Dedifferentiated amniotic fluid mesenchymal stem cell (primary cell): ENCODE data around the gene TPRG1L.
"Not testable (repeated sequence)": the region's sequence is repeated elsewhere in the genome, so short reads cannot be mapped to it uniquely, and the experiment has no call there.

Experiments
- DNase-seq: peaks from one replicate; pipeline ENCODE4 v3.0.0-alpha.2; 2016; ENCODE audit errors: extremely low spot score

Gene TPRG1L

GRCh38 chr1:3624200-3625136 is at the start of gene TPRG1L:
Gene TPRG1L (plus strand): TSS chr1:3625015. CDS start chr1:3625073, 58 bp downstream.
- DNase-seq: peak; percentile 97

- not testable (repeated sequence) for DNase-seq
These were observed 49.3 kb upstream of the TPRG1L start for GRCh38 chr1:3575515-3575914.

- no peak for DNase-seq
These were observed 48.8 kb upstream of the TPRG1L start for GRCh38 chr1:3575993-3576392.

- no peak for DNase-seq
These were observed 47.5 kb upstream of the TPRG1L start for GRCh38 chr1:3577300-3577699.

- DNase-seq: no peak
These were observed 46.9 kb upstream of the TPRG1L start for GRCh38 chr1:3577711-3578432.

- DNase-seq: no peak
These were observed 46.4 kb upstream of the TPRG1L start for GRCh38 chr1:3578433-3578805.

- DNase-seq: no peak
These were observed 45.9 kb upstream of the TPRG1L start for GRCh38 chr1:3578906-3579305.

- DNase-seq: no peak
These were observed 45.2 kb upstream of the TPRG1L start for GRCh38 chr1:3579626-3580025.

- no peak for DNase-seq
These were observed 44.6 kb upstream of the TPRG1L start for GRCh38 chr1:3580231-3580630.

- DNase-seq: no peak
These were observed 43.3 kb upstream of the TPRG1L start for GRCh38 chr1:3581296-3582036.

GRCh38 chr1:3583751-3584150 is 41.1 kb upstream of the TPRG1L start:
- DNase-seq: not testable (repeated sequence)

GRCh38 chr1:3584915-3585314 is 39.9 kb upstream of the TPRG1L start:
- no peak for DNase-seq

GRCh38 chr1:3585353-3585868 is 39.4 kb upstream of the TPRG1L start:
- not testable (repeated sequence) for DNase-seq

GRCh38 chr1:3585940-3586568 is 38.8 kb upstream of the TPRG1L start:
- DNase-seq: no peak

- DNase-seq: no peak
These were observed 37.6 kb upstream of the TPRG1L start for GRCh38 chr1:3586986-3587759.

GRCh38 chr1:3588395-3588794 is 36.4 kb upstream of the TPRG1L start:
- DNase-seq: no peak

GRCh38 chr1:3590139-3590763 is 34.6 kb upstream of the TPRG1L start:
- no peak for DNase-seq

- no peak for DNase-seq
These were observed 33.6 kb upstream of the TPRG1L start for GRCh38 chr1:3590951-3591865.

GRCh38 chr1:3593334-3593733 is 31.5 kb upstream of the TPRG1L start:
- no peak for DNase-seq
